Upper lobe of left lung (tissue), 6 donors: ENCODE measurements around the gene PKIG. TPM values are rescaled to one million over a fixed set of nuclear protein-coding genes. Genes with fewer than 3 reads are reported as not detected.

Experiments used
- ATAC-seq, 2 donors: fragments of 200-7000 bp; cut with Tn5 transposase; one replicate each; pipeline ENCODE4 v1.9.1; 2022; ENCODE audit warnings: mild to moderate bottlenecking in 2 of 2, moderate library complexity in 2 of 2; ENCODE audit not compliant: low FRiP score in 2 of 2
- DNase-seq, 2 donors: peaks; one replicate each; pipeline ENCODE4 v3.0.0-alpha.2; 2019 to 2020
- H3K27ac ChIP-seq, 4 donors: fragments of 200-600 bp; sonication (generic); one replicate each; pipeline ENCODE4 v1.5.1; 2016 to 2019
- H3K27me3 ChIP-seq, 4 donors: fragments of 200-600 bp; sonication (generic); one replicate each; pipeline ENCODE4 v1.5.1; 2017 to 2019
- H3K36me3 ChIP-seq, 4 donors: fragments of 200-600 bp; sonication (generic); one replicate each; pipeline ENCODE4 v1.5.1; 2016 to 2019
- H3K4me1 ChIP-seq, 4 donors: fragments of 200-600 bp; sonication (generic); one replicate each; pipeline ENCODE4 v1.5.1; 2018 to 2019
- H3K4me3 ChIP-seq, 4 donors: fragments of 200-600 bp; sonication (generic); one replicate each; pipeline ENCODE4 v1.5.1; 2017 to 2019; ENCODE audit warnings: mild to moderate bottlenecking in 2 of 4, moderate library complexity in 1 of 4
- H3K9me3 ChIP-seq, 4 donors: fragments of 200-600 bp; sonication (generic); one replicate each; pipeline ENCODE4 v1.5.1; 2018 to 2019
- CTCF ChIP-seq, 6 experiments: fragments of 450-650 bp in 4 of 6; fragments of 200-600 bp in 2 of 6; sonication (generic) in 2 of 6; IDR thresholded peaks; one replicate each; pipeline ENCODE4 v1.5.1; 2016 to 2019; ENCODE audit warnings: antibody characterized with exemption in 6 of 6
- EP300 ChIP-seq, 4 donors: sonication (generic); formaldehyde crosslinking; IDR thresholded peaks; one replicate each; pipeline ENCODE4 v1.5.1; 2017; ENCODE audit warnings: antibody characterized with exemption in 4 of 4, control low read depth in 2 of 4
- POLR2A ChIP-seq, 4 donors: fragments of 450-650 bp; IDR thresholded peaks; one replicate each; pipeline ENCODE4 v1.5.1; 2016 to 2017; ENCODE audit warnings: antibody characterized with exemption in 4 of 4, mild to moderate bottlenecking in 2 of 4
- POLR2AphosphoS5 ChIP-seq, 2 donors: sonication (generic); formaldehyde crosslinking; IDR thresholded peaks; one replicate each; pipeline ENCODE4 v1.5.1; 2017; ENCODE audit warnings: antibody characterized with exemption in 2 of 2
- WGBS, 2 donors: methylation state at CpG; one replicate each; pipeline ENCODE4 v1.1.5; 2017 to 2018; 5-methylcytosine and 5-hydroxymethylcytosine counted together
- total RNA-seq, 6 donors: library from RNA; depleted of rRNA in 4 of 6; stranded (reverse); fragments of >200 nt in 4 of 6; gene quantifications; one replicate each; pipeline versions ENCODE4 v1.1.0 to v1.2.1, GENCODE V29; 2016 to 2021
- donor health status: DM: no; HTN: no; CAD: no; lungs with moderate emphysema.
- donor health status: DM: no; HTN: yes; CAD: no; lungs with severe emphysema.

The PKIG gene
- total RNA-seq, 6 donors from 2014 or later = 46.1 to 91.5 (median 67.8) TPM

DNA sequence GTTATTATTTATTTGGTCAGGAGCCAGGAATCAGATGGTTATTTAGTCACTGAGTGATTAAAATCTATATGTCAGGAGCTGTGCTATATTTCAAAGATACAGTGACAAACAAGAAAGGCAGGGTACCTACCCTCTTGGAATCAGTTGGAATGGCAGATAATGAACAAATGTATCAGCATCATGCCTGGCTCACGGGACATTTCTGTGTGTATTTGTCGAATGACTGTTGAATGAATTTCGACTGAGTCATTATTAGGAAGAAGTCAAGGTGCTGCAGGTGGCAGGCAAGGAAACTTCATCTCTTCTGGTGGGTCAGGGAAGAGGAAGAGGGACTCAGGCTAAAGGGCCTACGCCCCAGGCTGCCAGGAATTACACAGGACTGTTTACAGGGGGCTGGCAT lies 13.6 kb downstream of the PKIG start:
- H3K36me3 ChIP-seq = peaks cover 0 to 15% (median 1%) of the 10 kb centered on the region in 4 donors
- no peak for ATAC-seq
- H3K4me3 ChIP-seq = no peak overlapping the region
- no peaks in the 10 kb centered on the region for H3K27me3 ChIP-seq
- peak overlapping the region in 3 of 4 donors; percentile 49 to 85 (median 67) for H3K27ac ChIP-seq
- WGBS, 2 donors = 79 to 80% methylated on average over 4 of the region's 4 CpGs
- TF ChIP-seq EP300 (IDR thresholded peaks at IDR 0.05) (no peak), POLR2A (IDR thresholded peaks at IDR 0.05) (no peak)
- DNase-seq = no peak
- peaks cover 61 to 71% (median 64%) of the 10 kb centered on the region in 4 donors for H3K4me1 ChIP-seq
- H3K9me3 ChIP-seq = no peaks in the 10 kb centered on the region

DNA sequence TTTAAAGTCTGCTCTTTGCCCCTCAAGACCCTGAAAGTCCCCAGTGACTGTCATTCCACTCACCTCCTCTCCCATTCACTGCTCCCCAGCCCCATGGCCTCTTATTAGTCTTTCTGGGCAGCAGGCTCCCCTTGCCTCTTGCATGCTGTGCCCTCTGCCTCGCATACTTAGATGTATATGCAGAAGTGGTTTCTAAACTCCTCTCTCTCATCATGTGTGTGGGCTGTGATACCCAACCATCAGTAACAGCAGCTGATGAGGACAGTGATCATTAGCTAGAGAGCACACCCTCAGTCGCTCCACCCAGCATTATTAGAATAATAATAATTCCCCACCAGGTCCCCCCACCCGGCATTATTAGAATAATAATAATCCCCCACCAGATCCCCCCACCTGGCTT lies 14.5 kb downstream of the PKIG start:
- DNase-seq = no peak
- peak overlapping the region; percentile 49 to 85 (median 74) for H3K27ac ChIP-seq
- no peak for TF ChIP-seq POLR2AphosphoS5 (IDR thresholded peaks at IDR 0.05)
- TF ChIP-seq EP300 (IDR thresholded peaks at IDR 0.05) = no peak
- TF ChIP-seq POLR2A (IDR thresholded peaks at IDR 0.05) = no peak
- TF ChIP-seq CTCF (IDR thresholded peaks at IDR 0.05) = no peak

GRCh38 chr20:44597516-44597915 lies 15.1 kb downstream of the PKIG start:
- no peak overlapping the region for H3K4me3 ChIP-seq
- H3K4me1 ChIP-seq = peaks cover 76 to 86% (median 80%) of the 10 kb centered on the region in 4 donors
- H3K9me3 ChIP-seq = no peaks in the 10 kb centered on the region
- TF ChIP-seq POLR2A (IDR thresholded peaks at IDR 0.05) (no peak), CTCF (IDR thresholded peaks at IDR 0.05) (no peak), EP300 (IDR thresholded peaks at IDR 0.05) (no peak), POLR2AphosphoS5 (IDR thresholded peaks at IDR 0.05) (no peak)
- WGBS, 2 donors = 56 to 65% methylated on average over 1 to 4 of the region's 4 CpGs
- DNase-seq (peak in 1 of 2 donors; percentile 18), ATAC-seq (no peak)
- H3K27ac ChIP-seq = peak overlapping the region; percentile 67 to 85 (median 80)
- H3K27me3 ChIP-seq = no peaks in the 10 kb centered on the region
- peaks cover 0 to 4% (median 0%) of the 10 kb centered on the region in 4 donors for H3K36me3 ChIP-seq

More for the DNA sequence above, 14.5 kb downstream of the PKIG start:
- 79 to 89% methylated on average over 3 of the region's 3 CpGs for WGBS, 2 donors
- H3K9me3 ChIP-seq = no peaks in the 10 kb centered on the region
- no peak for ATAC-seq
- H3K27me3 ChIP-seq = no peaks in the 10 kb centered on the region
- peaks cover 70 to 80% (median 73%) of the 10 kb centered on the region in 4 donors for H3K4me1 ChIP-seq
- peaks cover 0 to 6% (median 0%) of the 10 kb centered on the region in 4 donors for H3K36me3 ChIP-seq
- H3K4me3 ChIP-seq = no peak overlapping the region

DNA sequence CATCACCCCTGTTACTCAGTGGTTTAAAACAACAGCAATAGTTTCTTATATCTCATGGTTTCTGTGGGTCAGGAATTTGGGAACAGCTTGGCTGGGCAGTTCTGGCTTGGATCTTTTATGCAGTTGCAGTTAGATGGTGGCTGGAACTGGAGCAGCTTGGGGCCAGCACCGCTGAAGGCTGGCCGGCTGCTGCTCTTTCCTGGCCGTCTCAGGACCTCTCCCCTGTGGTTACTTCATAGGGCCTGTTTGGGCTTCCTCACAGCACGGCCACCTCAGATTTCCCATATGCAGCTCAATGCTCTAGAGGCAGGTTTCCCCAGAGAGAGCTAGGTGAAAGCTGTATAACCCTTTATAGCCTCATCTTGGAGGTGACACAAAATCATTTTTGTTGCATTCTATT lies 15.6 kb downstream of the PKIG start:
- ATAC-seq = peak in 1 of 2 donors; percentile 10

More for the DNA sequence above, 15.6 kb downstream of the PKIG start:
- peak in 1 of 2 donors; percentile 18 for DNase-seq
- no peak overlapping the region for H3K4me3 ChIP-seq
- TF ChIP-seq CTCF (IDR thresholded peaks at IDR 0.05) (no peak), POLR2AphosphoS5 (IDR thresholded peaks at IDR 0.05) (no peak), EP300 (IDR thresholded peaks at IDR 0.05) (no peak), POLR2A (IDR thresholded peaks at IDR 0.05) (no peak)
- peak overlapping the region; percentile 67 to 85 (median 80) for H3K27ac ChIP-seq
- 35 to 40% methylated on average over 2 to 4 of the region's 4 CpGs for WGBS, 2 donors
- H3K36me3 ChIP-seq = peaks cover 0 to 4% (median 0%) of the 10 kb centered on the region in 4 donors
- peaks cover 77 to 90% (median 83%) of the 10 kb centered on the region in 4 donors for H3K4me1 ChIP-seq
- H3K9me3 ChIP-seq = no peaks in the 10 kb centered on the region
- H3K27me3 ChIP-seq = no peaks in the 10 kb centered on the region
